Glutamatergic neuron (in vitro differentiated cells): ENCODE measurements around the gene PNPLA7. TPM values are rescaled to one million over a fixed set of nuclear protein-coding genes. Genes with fewer than 3 reads are reported as not detected.

ENCODE experiments used
- DNase-seq: peaks from one replicate; pipeline ENCODE4 v3.0.0; 2022
- H3K27ac Mint-ChIP-seq: one replicate; pipeline ENCODE4 v1.8.0; 2020; ENCODE audit warnings: mild to moderate bottlenecking, mixed read lengths, inconsistent platforms; ENCODE audit not compliant: unreplicated experiment
- H3K27me3 Mint-ChIP-seq: one replicate; pipeline ENCODE4 v1.8.0; 2020; ENCODE audit warnings: mild to moderate bottlenecking, moderate library complexity, mixed read lengths, inconsistent platforms; ENCODE audit not compliant: unreplicated experiment
- H3K36me3 Mint-ChIP-seq: one replicate; pipeline ENCODE4 v1.8.0; 2020; ENCODE audit warnings: mild to moderate bottlenecking, mixed read lengths, inconsistent platforms; ENCODE audit not compliant: unreplicated experiment
- H3K4me1 Mint-ChIP-seq: one replicate; pipeline ENCODE4 v1.8.0; 2020; ENCODE audit warnings: mild to moderate bottlenecking, low read depth, mixed read lengths, inconsistent platforms; ENCODE audit not compliant: unreplicated experiment
- H3K4me3 Mint-ChIP-seq: one replicate; pipeline ENCODE4 v1.8.0; 2020; ENCODE audit warnings: mild to moderate bottlenecking, mixed read lengths, inconsistent platforms; ENCODE audit not compliant: unreplicated experiment
- H3K9me3 Mint-ChIP-seq: one replicate; pipeline ENCODE4 v1.8.0; 2020; ENCODE audit warnings: mild to moderate bottlenecking, moderate library complexity, mixed read lengths, inconsistent platforms; ENCODE audit not compliant: unreplicated experiment
- CTCF ChIP-seq: fragments of 200-600 bp; sonication (generic); IDR thresholded peaks from one replicate; pipeline ENCODE4 v1.5.0; 2021; ENCODE audit not compliant: partially characterized antibody, unreplicated experiment
- total RNA-seq: library from RNA; stranded (reverse); fragmentation: NEBNext Ultra II Directional; extraction: Animal tissue kit (Norgen Biotek cat#: 25700); gene quantifications from one replicate; pipeline ENCODE4 v1.2.1, GENCODE V29; 2021; ENCODE audit not compliant: unreplicated experiment

The PNPLA7 gene
- total RNA-seq, 1 donor from 2014 or later, result 6.7 TPM

DNA sequence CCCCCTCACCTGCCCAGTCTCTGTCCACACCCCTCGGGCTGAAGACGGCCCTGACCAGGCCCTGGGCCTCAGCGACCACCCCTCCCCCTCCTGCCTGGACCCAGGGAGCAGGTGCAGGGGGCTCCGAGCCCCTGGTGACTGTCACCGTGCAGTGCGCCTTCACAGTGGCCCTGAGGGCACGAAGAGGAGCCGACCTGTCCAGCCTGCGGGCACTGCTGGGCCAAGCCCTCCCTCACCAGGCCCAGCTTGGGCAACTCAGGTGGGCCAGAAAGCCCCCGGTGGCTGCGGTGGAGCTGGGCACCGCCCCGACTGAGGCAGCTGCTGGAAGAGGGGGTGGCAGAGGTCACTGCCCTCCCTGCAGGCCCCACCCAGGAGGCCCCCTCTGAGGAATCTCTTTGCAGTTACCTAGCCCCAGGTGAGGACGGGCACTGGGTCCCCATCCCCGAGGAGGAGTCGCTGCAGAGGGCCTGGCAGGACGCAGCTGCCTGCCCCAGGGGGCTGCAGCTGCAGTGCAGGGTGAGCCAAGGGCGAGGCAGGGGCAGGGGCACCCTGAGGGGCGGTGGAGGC lies 116.8 kb downstream of the PNPLA7 start:
- H3K27me3 Mint-ChIP-seq, result no peaks in the 10 kb centered on the region
- no peaks in the 10 kb centered on the region for H3K9me3 Mint-ChIP-seq
- no peak for DNase-seq
- no peaks in the 10 kb centered on the region for H3K36me3 Mint-ChIP-seq
- no peak overlapping the region for H3K4me3 Mint-ChIP-seq
- no peak overlapping the region for H3K27ac Mint-ChIP-seq
- H3K4me1 Mint-ChIP-seq, result no peaks in the 10 kb centered on the region
- no peak for TF ChIP-seq CTCF

- Mint-ChIP-seq H3K36me3 (no peaks in the 10 kb centered on the region), H3K4me3 (no peak overlapping the region), H3K9me3 (no peaks in the 10 kb centered on the region), H3K27me3 (no peaks in the 10 kb centered on the region), H3K4me1 (no peaks in the 10 kb centered on the region), H3K27ac (no peak overlapping the region)
- DNase-seq, result no peak
- no peak for TF ChIP-seq CTCF
Measured at GRCh38 chr9:137432687-137433348, 117.4 kb downstream of the PNPLA7 start.

- peaks cover 3% of the 10 kb centered on the region for H3K27me3 Mint-ChIP-seq
Measured at GRCh38 chr9:137431416-137431931, 118.7 kb downstream of the PNPLA7 start.

DNA sequence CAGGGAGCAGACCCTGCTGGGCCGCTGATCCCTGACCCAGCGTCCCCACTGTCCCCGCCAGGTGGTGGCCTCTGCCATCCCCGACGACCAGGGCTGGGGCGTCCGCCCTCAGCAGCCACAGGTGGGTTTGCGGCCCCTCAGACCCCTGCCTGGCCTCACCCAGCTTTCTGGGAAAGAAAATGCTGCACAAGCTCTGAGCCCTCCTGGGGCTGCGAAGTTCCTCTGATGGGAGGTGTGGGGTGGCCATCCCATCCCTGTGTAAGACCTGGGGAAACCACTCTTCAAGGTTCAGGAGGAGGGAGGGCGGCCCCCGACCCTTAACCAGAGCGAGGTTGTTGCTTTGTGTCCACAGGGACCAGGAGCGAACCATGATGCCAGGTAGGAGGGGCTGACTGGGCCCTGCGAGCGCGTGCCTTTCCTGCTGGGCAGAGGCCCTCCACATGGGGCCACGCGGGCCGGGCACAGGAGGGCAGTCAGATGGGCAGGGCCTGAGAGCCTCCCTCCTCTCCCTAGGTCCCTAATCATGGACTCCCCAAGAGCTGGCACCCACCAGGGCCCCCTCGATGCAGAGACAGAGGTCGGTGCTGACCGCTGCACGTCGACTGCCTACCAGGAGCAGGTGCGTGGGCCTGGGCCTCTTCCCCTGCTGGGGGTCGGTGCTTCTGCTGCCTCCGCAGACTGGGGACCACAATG lies 119.3 kb downstream of the PNPLA7 start:
- Mint-ChIP-seq H3K9me3 (no peaks in the 10 kb centered on the region), H3K4me1 (no peaks in the 10 kb centered on the region)

More at GRCh38 chr9:137431416-137431931, 118.7 kb downstream of the PNPLA7 start:
- TF ChIP-seq CTCF, result no peak
- Mint-ChIP-seq H3K4me1 (no peaks in the 10 kb centered on the region), H3K27ac (no peak overlapping the region), H3K9me3 (no peaks in the 10 kb centered on the region), H3K36me3 (no peaks in the 10 kb centered on the region), H3K4me3 (no peak overlapping the region)
- DNase-seq, result no peak

More for the DNA sequence above, 119.3 kb downstream of the PNPLA7 start:
- Mint-ChIP-seq H3K4me3 (no peak overlapping the region), H3K27ac (no peak overlapping the region), H3K36me3 (no peaks in the 10 kb centered on the region), H3K27me3 (peaks cover 3% of the 10 kb centered on the region)
- TF ChIP-seq CTCF, result no peak
- no peak for DNase-seq
